Heart left ventricle (tissue), 16 donors: ENCODE results near the gene SEC14L1. TPM values are rescaled to one million over a fixed set of nuclear protein-coding genes. Genes with fewer than 3 reads are reported as not detected.

Experiments used
- ATAC-seq, 4 donors: fragments of 200-7000 bp; cut with Tn5 transposase; one replicate each; pipeline ENCODE4 v1.9.1; 2020 to 2022; ENCODE audit warnings: moderate library complexity in 4 of 4, mild to moderate bottlenecking in 3 of 4, moderate number of reproducible peaks in 1 of 4
- DNase-seq, 5 donors: peaks; one replicate each; pipeline ENCODE4 v3.0.0-alpha.2; 2020
- H3K27ac ChIP-seq, 12 donors: fragments of 200-600 bp; sonication (generic) in 4 of 12; one replicate each; pipeline versions ENCODE4 v1.5.0 to v1.8.0; 2016 to 2022; ENCODE audit warnings: mild to moderate bottlenecking in 2 of 12
- H3K27me3 ChIP-seq, 9 donors: fragments of 200-600 bp; sonication (generic) in 2 of 9; one replicate each; pipeline versions ENCODE4 v1.5.1 to v1.8.0; 2016 to 2022; ENCODE audit warnings: mild to moderate bottlenecking in 3 of 9
- H3K36me3 ChIP-seq, 9 donors: fragments of 200-600 bp; sonication (generic) in 2 of 9; one replicate each; pipeline versions ENCODE4 v1.5.0 to v1.8.0; 2018 to 2022; ENCODE audit warnings: mild to moderate bottlenecking in 2 of 9
- H3K4me1 ChIP-seq, 12 donors: fragments of 200-600 bp; sonication (generic) in 4 of 12; one replicate each; pipeline versions ENCODE4 v1.5.0 to v1.8.0; 2016 to 2022; ENCODE audit warnings: mild to moderate bottlenecking in 3 of 12
- H3K4me3 ChIP-seq, 12 donors: fragments of 200-600 bp; sonication (generic) in 4 of 12; one replicate each; pipeline versions ENCODE4 v1.5.0 to v1.8.0; 2017 to 2022; ENCODE audit warnings: mild to moderate bottlenecking in 9 of 12, moderate library complexity in 4 of 12
- H3K9me3 ChIP-seq, 12 donors: fragments of 200-600 bp; sonication (generic) in 4 of 12; one replicate each; pipeline versions ENCODE4 v1.5.0 to v1.8.0; 2016 to 2022; ENCODE audit warnings: mild to moderate bottlenecking in 1 of 12
- CTCF ChIP-seq, 12 donors: fragments of 200-600 bp; sonication (generic) in 4 of 12; IDR thresholded peaks; one replicate each; pipeline versions ENCODE4 v1.5.0 to v1.8.0; 2018 to 2022; ENCODE audit warnings: antibody characterized with exemption in 12 of 12, mild to moderate bottlenecking in 5 of 12
- POLR2A ChIP-seq, 2 donors: fragments of 450-650 bp; IDR thresholded peaks; one replicate each; pipeline ENCODE4 v1.6.1; 2017; ENCODE audit warnings: antibody characterized with exemption in 2 of 2, mild to moderate bottlenecking in 2 of 2, moderate library complexity in 2 of 2
- WGBS, 4 donors: extraction: QIAGEN DNeasy Blood & Tissue Kit in 2 of 4; methylation state at CpG; one replicate each; pipeline versions ENCODE4 v1.1.5 to v1.1.7; 2013 to 2018; 5-methylcytosine and 5-hydroxymethylcytosine counted together
- intact Hi-C, 10 donors: fragments of 100-400 bp; cut with DNase I; formaldehyde crosslinking; loops; one replicate each; pipeline versions ENCODE4 v1.11.1 to v1.14.2; 2022
- polyA plus RNA-seq, 2 donors: library from polyadenylated mRNA; stranded (reverse); fragments of 200-250 nt; gene quantifications; one replicate each; pipeline ENCODE4 v1.2.3, GENCODE V29; 2013
- total RNA-seq, 9 donors: library from RNA; depleted of rRNA in 2 of 9; stranded (reverse); fragments of >200 nt in 2 of 9; fragmentation: NEBNext Ultra II Directional in 3 of 9; extraction: Animal tissue kit (Norgen Biotek cat#: 25700) in 3 of 9; gene quantifications; one replicate each; pipeline versions ENCODE4 v1.1.0 to v1.2.4, GENCODE V29; 2016 to 2023
- donor health status: ischemic (EF 13 %, LVEDD 7.1; RV severe dilation, severe dysfunction).
- donor health status: healthy with polysubstance abuse.
- donor health status: DM: no; HTN: yes; CAD: no.
- donor health status: DM: no; HTN: no; CAD: no.
- donor health status: ischemic (EF 25% LVEDD 6.9; RV normal size, moderate dysfunction).
- donor health status: ischemic (EF 25% LVEDD 5.7; RV mildly dilated, moderate dysfunction).
- donor health status: healthy.
- donor health status: DM: yes; HTN: yes; CAD: no.
- donor health status: ischemic (EF 35%, LVEDD 5.7; RV mildly dilated, moderate dysfunction).
- donor health status: nonischemic (EF 11% LVEDD 7.7; RV severe dilation, severe dysfunction).
- donor health status: DM: yes; HTN: yes; CAD: no.
- donor health status: PGD.
- donor health status: ischemic (EF 29% LVEDD 5.4; RV normal size, mild dysfunction).
- donor health status: nonischemic (EF 23%, LVEDD 6.1; RV moderate dilation, normal function).

Gene SEC14L1
- total and polyA plus RNA-seq, 11 donors: 26.6 to 116 (median 53.7) TPM

- Histone ChIP-seq H3K27ac (peak overlapping the region in 11 of 12 donors; percentile 10 to 92 (median 80)), H3K36me3 (no peaks in the 10 kb centered on the region), H3K27me3 (no peaks in the 10 kb centered on the region), H3K9me3 (no peaks in the 10 kb centered on the region), H3K4me1 (peaks cover 0 to 46% (median 22%) of the 10 kb centered on the region in 12 donors), H3K4me3 (no peak overlapping the region)
- WGBS, 4 donors: 73 to 85% (median 83%) methylated on average over 8 of the region's 8 CpGs
- no peak for DNase-seq
- intact Hi-C loops: loop anchor here in 1 of 10 donors (5.0 kb wide), 1 partner anchor 35 kb away; the partner anchor contains the start of gene SEC14L1
- no peak for ATAC-seq
- TF ChIP-seq CTCF (IDR thresholded peaks at IDR 0.05) (no peak), POLR2A (IDR thresholded peaks at IDR 0.05) (no peak)
Observed at GRCh38 chr17:77106874-77107358, 33.9 kb upstream of the SEC14L1 start.

GRCh38 chr17:77107506-77108433 is 33.0 kb upstream of the SEC14L1 start:
- Histone ChIP-seq H3K9me3 (no peaks in the 10 kb centered on the region), H3K4me1 (peaks cover 0 to 50% (median 24%) of the 10 kb centered on the region in 12 donors), H3K36me3 (no peaks in the 10 kb centered on the region), H3K27me3 (no peaks in the 10 kb centered on the region), H3K4me3 (no peak overlapping the region), H3K27ac (peak overlapping the region; percentile 79 to 92 (median 85))
- ATAC-seq (no peak), DNase-seq (no peak)
- intact Hi-C loops: loop anchor here in 1 of 10 donors (5.0 kb wide), 1 partner anchor 35 kb away; the partner anchor contains the start of gene SEC14L1
- TF ChIP-seq POLR2A (IDR thresholded peaks at IDR 0.05) (no peak), CTCF (IDR thresholded peaks at IDR 0.05) (no peak)
- WGBS, 4 donors: 87 to 92% (median 89%) methylated on average over 23 of the region's 23 CpGs

GRCh38 chr17:77109159-77109759 is 31.5 kb upstream of the SEC14L1 start:
- WGBS, 4 donors: 63 to 70% (median 65%) methylated on average over 6 of the region's 6 CpGs
- no peak for TF ChIP-seq CTCF (IDR thresholded peaks at IDR 0.05)
- Histone ChIP-seq H3K4me3 (no peak overlapping the region), H3K27me3 (no peaks in the 10 kb centered on the region), H3K36me3 (no peaks in the 10 kb centered on the region), H3K27ac (peak overlapping the region; percentile 79 to 92 (median 85)), H3K9me3 (no peaks in the 10 kb centered on the region), H3K4me1 (peaks cover 0 to 53% (median 24%) of the 10 kb centered on the region in 12 donors)
- intact Hi-C loops: loop anchor here in 1 of 10 donors (5.0 kb wide), 1 partner anchor 33 kb away; the partner anchor contains the start of gene SEC14L1
- ATAC-seq: no peak
- no peak for DNase-seq
